ENCODE data around the gene ENTHD1.

Gene ENTHD1

GRCh38 chr22:39893526-39893925 is at the start of gene ENTHD1:
Gene ENTHD1 (minus strand): TSS chr22:39893760. CDS start chr22:39887748, 6,012 bp downstream.
- DNase-seq (ENCODE audit: low read depth in 2 of 2), result no peak

- no peak for DNase-seq (ENCODE audit: low read depth in 2 of 2)
Observed at GRCh38 chr22:39943337-39943736, 49.8 kb upstream of the ENTHD1 start.

GRCh38 chr22:39942439-39943230 is 49.1 kb upstream of the ENTHD1 start:
- DNase-seq (ENCODE audit: low read depth in 2 of 2), result no peak

GRCh38 chr22:39941601-39942000 is 48.0 kb upstream of the ENTHD1 start:
- DNase-seq (ENCODE audit: low read depth in 2 of 2), result no peak

GRCh38 chr22:39940757-39941305 is 47.3 kb upstream of the ENTHD1 start:
- no peak for DNase-seq (ENCODE audit: low read depth in 2 of 2)

GRCh38 chr22:39939830-39940229 is 46.3 kb upstream of the ENTHD1 start:
- DNase-seq (ENCODE audit: low read depth in 2 of 2), result no peak

GRCh38 chr22:39938509-39939111 is 45.0 kb upstream of the ENTHD1 start:
- peak; percentile 35 to 49 for DNase-seq (ENCODE audit: low read depth in 2 of 2)

- no peak for DNase-seq (ENCODE audit: low read depth in 2 of 2)
Observed at GRCh38 chr22:39937906-39938305, 44.3 kb upstream of the ENTHD1 start.

- DNase-seq (ENCODE audit: low read depth in 2 of 2), result no peak
Observed at GRCh38 chr22:39936523-39937145, 43.1 kb upstream of the ENTHD1 start.

- DNase-seq (ENCODE audit: low read depth in 2 of 2), result no peak
Observed at GRCh38 chr22:39935612-39936011, 42.1 kb upstream of the ENTHD1 start.

GRCh38 chr22:39935116-39935515 is 41.6 kb upstream of the ENTHD1 start:
- DNase-seq (ENCODE audit: low read depth in 2 of 2), result no peak

- DNase-seq (ENCODE audit: low read depth in 2 of 2), result no peak
Observed at GRCh38 chr22:39933741-39934140, 40.2 kb upstream of the ENTHD1 start.

- peak in 1 of 2 donors; percentile 45 for DNase-seq (ENCODE audit: low read depth in 2 of 2)
Observed at GRCh38 chr22:39932918-39933649, 39.5 kb upstream of the ENTHD1 start.

- no peak for DNase-seq (ENCODE audit: low read depth in 2 of 2)
Observed at GRCh38 chr22:39932166-39932565, 38.6 kb upstream of the ENTHD1 start.

GRCh38 chr22:39931251-39931650 is 37.7 kb upstream of the ENTHD1 start:
- DNase-seq (ENCODE audit: low read depth in 2 of 2), result no peak

- no peak for DNase-seq (ENCODE audit: low read depth in 2 of 2)
Observed at GRCh38 chr22:39928536-39929520, 35.3 kb upstream of the ENTHD1 start.

GRCh38 chr22:39927544-39927943 is 34.0 kb upstream of the ENTHD1 start:
- DNase-seq (ENCODE audit: low read depth in 2 of 2), result no peak

GRCh38 chr22:39926753-39927152 is 33.2 kb upstream of the ENTHD1 start:
- DNase-seq (ENCODE audit: low read depth in 2 of 2), result no peak

- no peak for DNase-seq (ENCODE audit: low read depth in 2 of 2)
Observed at GRCh38 chr22:39925909-39926679, 32.5 kb upstream of the ENTHD1 start.

GRCh38 chr22:39925273-39925672 is 31.7 kb upstream of the ENTHD1 start:
- DNase-seq (ENCODE audit: low read depth in 2 of 2), result no peak

All from stimulated activated CD4-positive, alpha-beta T cell treated with anti-CD3 and anti-CD28 coated beads, Interleukin-1b, Interleukin-23, amount 100 ng/mL, for 4 hours (primary cell).